H1 (cell line): ENCODE measurements around the gene CTU1. TPM values are rescaled to one million over a fixed set of nuclear protein-coding genes. Genes with fewer than 3 reads are reported as not detected.

Source experiments
- BCL11A ChIP-seq, 2 experiments: IDR thresholded peaks; one replicate each; pipeline ENCODE4 v1.6.1; 2011; ENCODE audit warnings: low read depth in 2 of 2, low read length in 2 of 2, mild to moderate bottlenecking in 2 of 2
- CBX5 ChIP-seq: fragments of 300-800, 300-1000 bp; sonication (generic); IDR thresholded peaks from 2 replicates; pipeline ENCODE4 v1.7.1; 2016; ENCODE audit warnings: antibody characterized with exemption, low read length, low read depth
- CHD1 ChIP-seq: IDR thresholded peaks from 2 replicates; pipeline ENCODE4 v1.6.1; 2012; ENCODE audit warnings: low read depth, low read length, improper control_type of control experiment
- MAFK ChIP-seq: IDR thresholded peaks from 2 replicates; pipeline ENCODE4 v1.6.1; 2012; ENCODE audit warnings: low read depth, mild to moderate bottlenecking, improper control_type of control experiment, low read length
- RNF2 ChIP-seq: fragments of 200-900, 300-1000 bp; sonication (generic); IDR thresholded peaks from 2 replicates; pipeline ENCODE4 v1.7.1; 2016; ENCODE audit warnings: borderline replicate concordance, low read depth, mild to moderate bottlenecking, antibody characterized with exemption, low read length; ENCODE audit not compliant: poor library complexity, severe bottlenecking; ENCODE audit errors: missing control alignments
- SIN3A ChIP-seq, 2 experiments: IDR thresholded peaks in 1 of 2; conservative IDR thresholded peaks in 1 of 2; 2 replicates each; pipeline ENCODE4 v1.6.1; 2011 to 2012; ENCODE audit warnings: low read length in 2 of 2, improper control_type of control experiment in 1 of 2, low read depth in 1 of 2, mild to moderate bottlenecking in 1 of 2
- TCF12 ChIP-seq: IDR thresholded peaks from 2 replicates; pipeline ENCODE4 v1.6.1; 2011; ENCODE audit warnings: low read depth, mild to moderate bottlenecking, low read length
- YY1 ChIP-seq: IDR thresholded peaks from 2 replicates; pipeline ENCODE4 v1.6.1; 2011; ENCODE audit warnings: low read depth, mild to moderate bottlenecking, low read length
- polyA plus RNA-seq, 7 experiments: library from polyadenylated mRNA; depleted of rRNA in 3 of 7; stranded (reverse) in 5 of 7; unstranded in 2 of 7; fragments of >200 nt in 5 of 7; fragments of 200-250 nt in 2 of 7; gene quantifications; 1 replicate in 5 of 7; 2 replicates in 1 of 7; 4 replicates in 1 of 7; pipeline versions ENCODE4 v1.2.1 to v1.2.3, GENCODE V29; 2011 to 2013; ENCODE audit warnings: missing spikeins in 2 of 7, mixed read lengths in 2 of 7
- total RNA-seq: library from RNA; stranded (reverse); fragmentation: NEBNext Ultra II Directional; extraction: Animal tissue kit (Norgen Biotek cat#: 25700); gene quantifications from 2 replicates; pipeline ENCODE4 v1.2.1, GENCODE V29; 2021
- TF ChIP-seq, protein P1 (sequence below): fragments of 300-600 bp; sonication (generic); IDR thresholded peaks from 2 replicates; pipeline ENCODE4 v1.7.1; 2012; ENCODE audit warnings: low read length, moderate library complexity, mild to moderate bottlenecking, inconsistent platforms; ENCODE audit not compliant: insufficient replicate concordance
- TF ChIP-seq, protein P2 (sequence below): IDR thresholded peaks from 2 replicates; pipeline ENCODE4 v1.6.1; 2012; ENCODE audit warnings: inconsistent platforms

Gene CTU1
- total and polyA plus RNA-seq, 2 of the 8 experiments (the other 6 are each of a cell fraction or from before 2014, with no cell fraction given), result 4.6 to 7.2 TPM

DNA sequence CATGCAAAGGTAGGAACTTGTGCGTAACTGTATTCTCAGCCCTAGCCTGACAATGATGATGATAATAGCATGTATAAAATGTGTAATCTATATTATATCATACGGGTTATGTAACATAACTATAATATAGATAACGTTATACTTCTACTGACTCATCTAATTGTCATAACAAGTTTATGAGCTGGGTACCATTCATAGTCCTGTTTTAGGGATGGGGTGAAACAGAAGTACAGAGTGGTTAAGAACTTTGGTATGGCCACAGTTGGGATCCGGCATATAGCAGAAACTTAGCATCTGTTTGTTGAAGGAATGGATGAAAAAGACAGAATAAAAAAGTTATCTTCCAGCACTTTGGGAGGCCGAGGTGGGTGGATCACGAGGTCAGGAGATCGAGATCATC is 5.2 kb downstream of the CTU1 start (continued):
- TF ChIP-seq, protein P1, sequence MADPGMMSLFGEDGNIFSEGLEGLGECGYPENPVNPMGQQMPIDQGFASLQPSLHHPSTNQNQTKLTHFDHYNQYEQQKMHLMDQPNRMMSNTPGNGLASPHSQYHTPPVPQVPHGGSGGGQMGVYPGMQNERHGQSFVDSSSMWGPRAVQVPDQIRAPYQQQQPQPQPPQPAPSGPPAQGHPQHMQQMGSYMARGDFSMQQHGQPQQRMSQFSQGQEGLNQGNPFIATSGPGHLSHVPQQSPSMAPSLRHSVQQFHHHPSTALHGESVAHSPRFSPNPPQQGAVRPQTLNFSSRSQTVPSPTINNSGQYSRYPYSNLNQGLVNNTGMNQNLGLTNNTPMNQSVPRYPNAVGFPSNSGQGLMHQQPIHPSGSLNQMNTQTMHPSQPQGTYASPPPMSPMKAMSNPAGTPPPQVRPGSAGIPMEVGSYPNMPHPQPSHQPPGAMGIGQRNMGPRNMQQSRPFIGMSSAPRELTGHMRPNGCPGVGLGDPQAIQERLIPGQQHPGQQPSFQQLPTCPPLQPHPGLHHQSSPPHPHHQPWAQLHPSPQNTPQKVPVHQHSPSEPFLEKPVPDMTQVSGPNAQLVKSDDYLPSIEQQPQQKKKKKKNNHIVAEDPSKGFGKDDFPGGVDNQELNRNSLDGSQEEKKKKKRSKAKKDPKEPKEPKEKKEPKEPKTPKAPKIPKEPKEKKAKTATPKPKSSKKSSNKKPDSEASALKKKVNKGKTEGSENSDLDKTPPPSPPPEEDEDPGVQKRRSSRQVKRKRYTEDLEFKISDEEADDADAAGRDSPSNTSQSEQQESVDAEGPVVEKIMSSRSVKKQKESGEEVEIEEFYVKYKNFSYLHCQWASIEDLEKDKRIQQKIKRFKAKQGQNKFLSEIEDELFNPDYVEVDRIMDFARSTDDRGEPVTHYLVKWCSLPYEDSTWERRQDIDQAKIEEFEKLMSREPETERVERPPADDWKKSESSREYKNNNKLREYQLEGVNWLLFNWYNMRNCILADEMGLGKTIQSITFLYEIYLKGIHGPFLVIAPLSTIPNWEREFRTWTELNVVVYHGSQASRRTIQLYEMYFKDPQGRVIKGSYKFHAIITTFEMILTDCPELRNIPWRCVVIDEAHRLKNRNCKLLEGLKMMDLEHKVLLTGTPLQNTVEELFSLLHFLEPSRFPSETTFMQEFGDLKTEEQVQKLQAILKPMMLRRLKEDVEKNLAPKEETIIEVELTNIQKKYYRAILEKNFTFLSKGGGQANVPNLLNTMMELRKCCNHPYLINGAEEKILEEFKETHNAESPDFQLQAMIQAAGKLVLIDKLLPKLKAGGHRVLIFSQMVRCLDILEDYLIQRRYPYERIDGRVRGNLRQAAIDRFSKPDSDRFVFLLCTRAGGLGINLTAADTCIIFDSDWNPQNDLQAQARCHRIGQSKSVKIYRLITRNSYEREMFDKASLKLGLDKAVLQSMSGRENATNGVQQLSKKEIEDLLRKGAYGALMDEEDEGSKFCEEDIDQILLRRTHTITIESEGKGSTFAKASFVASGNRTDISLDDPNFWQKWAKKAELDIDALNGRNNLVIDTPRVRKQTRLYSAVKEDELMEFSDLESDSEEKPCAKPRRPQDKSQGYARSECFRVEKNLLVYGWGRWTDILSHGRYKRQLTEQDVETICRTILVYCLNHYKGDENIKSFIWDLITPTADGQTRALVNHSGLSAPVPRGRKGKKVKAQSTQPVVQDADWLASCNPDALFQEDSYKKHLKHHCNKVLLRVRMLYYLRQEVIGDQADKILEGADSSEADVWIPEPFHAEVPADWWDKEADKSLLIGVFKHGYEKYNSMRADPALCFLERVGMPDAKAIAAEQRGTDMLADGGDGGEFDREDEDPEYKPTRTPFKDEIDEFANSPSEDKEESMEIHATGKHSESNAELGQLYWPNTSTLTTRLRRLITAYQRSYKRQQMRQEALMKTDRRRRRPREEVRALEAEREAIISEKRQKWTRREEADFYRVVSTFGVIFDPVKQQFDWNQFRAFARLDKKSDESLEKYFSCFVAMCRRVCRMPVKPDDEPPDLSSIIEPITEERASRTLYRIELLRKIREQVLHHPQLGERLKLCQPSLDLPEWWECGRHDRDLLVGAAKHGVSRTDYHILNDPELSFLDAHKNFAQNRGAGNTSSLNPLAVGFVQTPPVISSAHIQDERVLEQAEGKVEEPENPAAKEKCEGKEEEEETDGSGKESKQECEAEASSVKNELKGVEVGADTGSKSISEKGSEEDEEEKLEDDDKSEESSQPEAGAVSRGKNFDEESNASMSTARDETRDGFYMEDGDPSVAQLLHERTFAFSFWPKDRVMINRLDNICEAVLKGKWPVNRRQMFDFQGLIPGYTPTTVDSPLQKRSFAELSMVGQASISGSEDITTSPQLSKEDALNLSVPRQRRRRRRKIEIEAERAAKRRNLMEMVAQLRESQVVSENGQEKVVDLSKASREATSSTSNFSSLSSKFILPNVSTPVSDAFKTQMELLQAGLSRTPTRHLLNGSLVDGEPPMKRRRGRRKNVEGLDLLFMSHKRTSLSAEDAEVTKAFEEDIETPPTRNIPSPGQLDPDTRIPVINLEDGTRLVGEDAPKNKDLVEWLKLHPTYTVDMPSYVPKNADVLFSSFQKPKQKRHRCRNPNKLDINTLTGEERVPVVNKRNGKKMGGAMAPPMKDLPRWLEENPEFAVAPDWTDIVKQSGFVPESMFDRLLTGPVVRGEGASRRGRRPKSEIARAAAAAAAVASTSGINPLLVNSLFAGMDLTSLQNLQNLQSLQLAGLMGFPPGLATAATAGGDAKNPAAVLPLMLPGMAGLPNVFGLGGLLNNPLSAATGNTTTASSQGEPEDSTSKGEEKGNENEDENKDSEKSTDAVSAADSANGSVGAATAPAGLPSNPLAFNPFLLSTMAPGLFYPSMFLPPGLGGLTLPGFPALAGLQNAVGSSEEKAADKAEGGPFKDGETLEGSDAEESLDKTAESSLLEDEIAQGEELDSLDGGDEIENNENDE, result no peak
- no peak for TF ChIP-seq CBX5
- TF ChIP-seq YY1, result no peak
- no peak for TF ChIP-seq MAFK
- TF ChIP-seq, protein P2, sequence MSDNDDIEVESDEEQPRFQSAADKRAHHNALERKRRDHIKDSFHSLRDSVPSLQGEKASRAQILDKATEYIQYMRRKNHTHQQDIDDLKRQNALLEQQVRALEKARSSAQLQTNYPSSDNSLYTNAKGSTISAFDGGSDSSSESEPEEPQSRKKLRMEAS, result no peak
- no peak for TF ChIP-seq BCL11A (IDR thresholded peaks at IDR 0.05; ENCODE audit: low read depth in 2 of 2, low read length in 2 of 2)
- no peak for TF ChIP-seq SIN3A (conservative IDR thresholded peaks at IDR 0.05 in 1 of 2, IDR thresholded peaks at IDR 0.05 in 1 of 2; ENCODE audit: low read depth in 1 of 2, low read length in 2 of 2)
- no peak for TF ChIP-seq CHD1
- TF ChIP-seq TCF12, result no peak
- TF ChIP-seq RNF2, result no peak
